Measurements from ENCODE around the gene LENG9.
A peak's percentile ranks its signal among the peaks of the same experiment; 100 is the strongest.
"Not testable (repeated sequence)": the region's sequence is repeated elsewhere in the genome, so short reads cannot be mapped to it uniquely, and the experiment has no call there.

LENG9 gene

GRCh38 chr19:54463531-54464043, at the start of gene LENG9:
Gene LENG9 (minus strand): TSS chr19:54463778. CDS start chr19:54463526, 252 bp downstream.
- H3K27me3 ChIP-seq, result peaks cover 59% of the 10 kb centered on the region
- peak within 1 kb of the TSS; percentile 66 for H3K27ac ChIP-seq
- H3K9me3 ChIP-seq, result no peaks in the 10 kb centered on the region
- no peak for TF ChIP-seq CTCF (IDR thresholded peaks at IDR 0.05)
- peaks cover 40% of the 10 kb centered on the region for H3K36me3 ChIP-seq
- peaks cover 28 to 32% of the 10 kb centered on the region in 2 experiments for H3K4me1 ChIP-seq (ENCODE audit: control insufficient read depth in 1 of 2, insufficient read depth in 1 of 2, low read depth in 1 of 2, low read length in 1 of 2)
- peak within 1 kb of the TSS; percentile 66 to 72 for H3K4me3 ChIP-seq (ENCODE audit: low read depth in 1 of 2, low read length in 1 of 2)

- H3K27ac ChIP-seq; H3K9me3 ChIP-seq; H3K4me1 ChIP-seq (ENCODE audit: control insufficient read depth in 1 of 2, insufficient read depth in 1 of 2, low read depth in 1 of 2, low read length in 1 of 2); H3K36me3 ChIP-seq; H3K4me3 ChIP-seq (ENCODE audit: low read depth in 1 of 2, low read length in 1 of 2): not testable (repeated sequence)
- H3K27me3 ChIP-seq, result peaks cover 55% of the 10 kb centered on the region
Measured at GRCh38 chr19:54509200-54509940, 45.8 kb upstream of the LENG9 start.

- H3K9me3 ChIP-seq; H3K27ac ChIP-seq; H3K4me3 ChIP-seq (ENCODE audit: low read depth in 1 of 2, low read length in 1 of 2); H3K4me1 ChIP-seq (ENCODE audit: control insufficient read depth in 1 of 2, insufficient read depth in 1 of 2, low read depth in 1 of 2, low read length in 1 of 2); H3K36me3 ChIP-seq: not testable (repeated sequence)
- H3K27me3 ChIP-seq, result peaks cover 55% of the 10 kb centered on the region
Measured at GRCh38 chr19:54508487-54508886, 44.9 kb upstream of the LENG9 start.

GRCh38 chr19:54507824-54508223, 44.2 kb upstream of the LENG9 start:
- no peak for TF ChIP-seq CTCF (IDR thresholded peaks at IDR 0.05)
- no peaks in the 10 kb centered on the region for H3K36me3 ChIP-seq
- H3K27me3 ChIP-seq, result peaks cover 59% of the 10 kb centered on the region
- no peak overlapping the region for H3K27ac ChIP-seq
- H3K4me3 ChIP-seq (ENCODE audit: low read depth in 1 of 2, low read length in 1 of 2), result no peak overlapping the region
- no peaks in the 10 kb centered on the region for H3K4me1 ChIP-seq (ENCODE audit: control insufficient read depth in 1 of 2, insufficient read depth in 1 of 2, low read depth in 1 of 2, low read length in 1 of 2)
- H3K9me3 ChIP-seq, result no peaks in the 10 kb centered on the region

GRCh38 chr19:54507038-54507717, 43.6 kb upstream of the LENG9 start:
- not testable (repeated sequence) for H3K36me3 ChIP-seq; H3K9me3 ChIP-seq; H3K27ac ChIP-seq; H3K4me3 ChIP-seq (ENCODE audit: low read depth in 1 of 2, low read length in 1 of 2); H3K4me1 ChIP-seq (ENCODE audit: control insufficient read depth in 1 of 2, insufficient read depth in 1 of 2, low read depth in 1 of 2, low read length in 1 of 2)
- H3K27me3 ChIP-seq, result peaks cover 59% of the 10 kb centered on the region

GRCh38 chr19:54506079-54506478, 42.5 kb upstream of the LENG9 start:
- no peak overlapping the region for H3K4me3 ChIP-seq (ENCODE audit: low read depth in 1 of 2, low read length in 1 of 2)
- no peak for TF ChIP-seq CTCF (IDR thresholded peaks at IDR 0.05)
- H3K4me1 ChIP-seq (ENCODE audit: control insufficient read depth in 1 of 2, insufficient read depth in 1 of 2, low read depth in 1 of 2, low read length in 1 of 2), result no peaks in the 10 kb centered on the region

GRCh38 chr19:54505542-54505941, 42.0 kb upstream of the LENG9 start:
- peaks cover 72% of the 10 kb centered on the region for H3K27me3 ChIP-seq
- not testable (repeated sequence) for H3K4me1 ChIP-seq (ENCODE audit: control insufficient read depth in 1 of 2, insufficient read depth in 1 of 2, low read depth in 1 of 2, low read length in 1 of 2); H3K36me3 ChIP-seq; H3K27ac ChIP-seq; H3K4me3 ChIP-seq (ENCODE audit: low read depth in 1 of 2, low read length in 1 of 2); H3K9me3 ChIP-seq

More at GRCh38 chr19:54506079-54506478, 42.5 kb upstream of the LENG9 start:
- peaks cover 66% of the 10 kb centered on the region for H3K27me3 ChIP-seq
- no peak overlapping the region for H3K27ac ChIP-seq
- no peaks in the 10 kb centered on the region for H3K9me3 ChIP-seq
- no peaks in the 10 kb centered on the region for H3K36me3 ChIP-seq

Measured in neutrophil (primary cell).